NCI-H345 treated with DMSO at 0.1 percent for 48 hours (cell line): Measurements from ENCODE around the gene LLGL1.
"Not testable (repeated sequence)": the region's sequence is repeated elsewhere in the genome, so short reads cannot be mapped to it uniquely, and the experiment has no call there.

Experiments
- DNase-seq: peaks from one replicate; lab custom pipeline; 2025; ENCODE audit not compliant: unreplicated experiment; lab: John Stamatoyannopoulos, UW

Gene LLGL1

GRCh38 chr17:18194394-18194793, 31.0 kb upstream of the LLGL1 start:
- DNase-seq: no peak

DNA sequence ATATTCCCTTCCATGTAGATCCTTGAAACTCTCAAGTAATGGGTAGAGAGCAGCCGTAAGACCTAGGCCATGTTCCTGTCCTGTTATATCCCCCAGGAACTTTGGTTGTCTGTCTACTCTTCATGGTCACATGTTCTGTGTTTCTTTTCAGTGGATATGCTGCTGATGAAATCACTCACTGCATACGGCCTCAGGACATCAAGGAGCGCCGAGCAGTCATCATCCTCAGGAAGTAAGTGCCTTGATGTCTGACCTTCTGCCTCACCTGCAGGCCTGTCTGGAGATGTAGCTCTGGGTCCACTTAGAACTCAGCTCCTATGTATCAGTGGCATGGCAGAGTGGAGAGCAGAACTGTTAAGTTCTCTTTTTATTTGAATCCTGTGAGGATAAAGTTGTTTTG, 30.6 kb upstream of the LLGL1 start:
- DNase-seq: no peak

GRCh38 chr17:18195246-18195645, 30.2 kb upstream of the LLGL1 start:
- no peak for DNase-seq

GRCh38 chr17:18197535-18198194, 27.8 kb upstream of the LLGL1 start:
- DNase-seq: no peak

- DNase-seq: no peak
Observed at GRCh38 chr17:18198530-18198929, 26.9 kb upstream of the LLGL1 start.

GRCh38 chr17:18201108-18201507, 24.3 kb upstream of the LLGL1 start:
- no peak for DNase-seq

DNA sequence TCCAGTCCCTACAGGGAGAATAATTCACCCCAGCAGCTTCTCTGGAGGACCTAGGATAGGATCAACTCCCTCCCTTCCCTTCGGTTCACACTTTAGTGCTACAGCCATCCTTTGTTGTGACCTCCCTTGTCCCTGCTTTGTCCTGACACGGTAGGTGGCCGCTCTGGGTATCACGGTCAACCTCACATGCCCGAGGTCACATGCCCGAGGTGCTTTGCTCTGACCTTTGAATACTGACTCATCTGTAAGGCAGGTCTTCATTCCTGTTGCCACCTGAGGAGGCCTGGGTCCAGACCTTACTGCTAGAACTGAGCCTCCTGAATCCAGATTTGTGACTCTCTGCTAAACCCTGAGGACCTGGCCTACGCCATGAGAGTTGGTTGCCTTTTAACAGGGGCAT, 22.1 kb upstream of the LLGL1 start:
- DNase-seq: no peak

GRCh38 chr17:18205861-18206260, 19.6 kb upstream of the LLGL1 start:
- DNase-seq: no peak

GRCh38 chr17:18206962-18207361, 18.5 kb upstream of the LLGL1 start:
- no peak for DNase-seq

DNA sequence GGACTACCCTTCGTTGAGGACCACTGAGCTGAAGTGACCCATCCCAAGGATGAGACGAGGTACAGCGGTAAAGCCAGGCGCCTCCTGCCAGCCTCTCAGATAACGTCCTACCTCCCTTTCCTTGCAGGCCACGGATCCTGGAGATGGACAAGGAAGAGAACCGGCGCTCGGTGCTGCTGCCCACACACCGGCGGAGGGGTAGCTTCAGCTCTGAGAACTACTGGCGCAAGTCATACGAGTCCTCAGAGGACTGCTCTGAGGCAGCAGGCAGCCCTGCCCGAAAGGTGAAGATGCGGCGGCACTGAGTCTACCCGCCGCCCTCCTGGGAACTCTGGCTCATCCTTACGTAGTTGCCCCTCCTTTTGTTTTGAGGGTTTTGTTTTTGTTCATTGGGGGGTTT, 17.3 kb upstream of the LLGL1 start:
- no peak for DNase-seq

- no peak for DNase-seq
Observed at GRCh38 chr17:18213666-18214270, 11.7 kb upstream of the LLGL1 start.

GRCh38 chr17:18216906-18217305, 8.5 kb upstream of the LLGL1 start:
- not testable (repeated sequence) for DNase-seq

- DNase-seq: peak; percentile 0
Observed at GRCh38 chr17:18217412-18218015, 7.9 kb upstream of the LLGL1 start.

- no peak for DNase-seq
Observed at GRCh38 chr17:18218756-18219415, 6.5 kb upstream of the LLGL1 start.

GRCh38 chr17:18224053-18224386, 1.4 kb upstream of the LLGL1 start:
- DNase-seq: no peak

- DNase-seq: no peak
Observed at GRCh38 chr17:18224387-18225120, 881 bp upstream of the LLGL1 start.

- DNase-seq: no peak
Observed at GRCh38 chr17:18225642-18226283, 328 bp downstream of the LLGL1 start.

DNA sequence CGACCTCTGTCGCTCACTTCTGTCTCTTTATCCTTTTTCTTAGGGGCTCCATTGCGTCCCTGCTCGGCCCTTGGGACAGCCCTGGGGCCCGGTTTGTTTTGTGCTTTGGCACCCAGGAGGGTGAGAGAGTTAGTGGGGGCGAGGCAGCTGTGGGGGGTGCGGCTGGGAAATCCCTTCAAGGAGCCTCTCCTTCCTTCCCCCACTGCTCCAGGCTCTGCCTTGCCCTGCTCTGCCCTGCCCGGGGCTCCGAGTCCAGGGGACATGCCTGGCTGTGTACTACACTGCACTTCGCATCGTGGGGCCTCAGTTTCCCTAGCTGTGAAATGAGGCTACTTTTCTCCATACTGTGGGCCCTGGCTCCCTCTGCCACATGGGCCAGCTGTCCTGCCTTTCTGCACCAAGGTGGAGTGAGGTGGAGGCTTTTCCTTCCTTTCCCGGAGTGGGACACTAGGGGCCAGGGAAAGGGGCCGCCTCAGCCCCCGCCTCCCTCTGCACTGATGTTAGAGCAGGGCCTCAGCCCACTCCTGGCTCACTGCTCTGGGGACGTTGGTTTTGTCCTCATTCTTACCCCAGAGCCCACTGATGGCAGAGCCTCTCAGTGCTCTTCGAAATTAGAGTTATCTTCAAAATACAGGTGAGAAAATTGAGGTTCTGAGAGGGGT, 980 bp downstream of the LLGL1 start:
- no peak for DNase-seq

DNA sequence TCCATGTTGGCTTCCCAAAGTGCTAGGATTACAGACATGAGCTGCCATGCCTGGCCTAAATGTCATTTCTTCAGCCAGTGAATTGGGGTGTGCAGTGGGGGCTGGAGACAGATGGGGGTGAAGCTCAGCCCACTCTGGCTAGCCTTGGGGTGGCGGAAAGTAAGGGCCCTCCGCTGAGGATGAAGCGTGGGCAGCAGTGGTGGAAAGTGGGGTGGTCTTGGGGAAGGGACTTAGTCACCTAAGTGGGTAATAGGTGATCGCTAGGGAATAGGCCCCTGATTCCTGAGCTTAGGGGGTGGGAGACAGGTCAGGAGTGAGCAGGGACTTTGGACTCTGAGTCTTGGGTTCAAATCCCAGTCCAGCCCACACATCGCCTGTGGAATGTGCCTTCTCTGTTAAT, 2.2 kb downstream of the LLGL1 start:
- no peak for DNase-seq

DNA sequence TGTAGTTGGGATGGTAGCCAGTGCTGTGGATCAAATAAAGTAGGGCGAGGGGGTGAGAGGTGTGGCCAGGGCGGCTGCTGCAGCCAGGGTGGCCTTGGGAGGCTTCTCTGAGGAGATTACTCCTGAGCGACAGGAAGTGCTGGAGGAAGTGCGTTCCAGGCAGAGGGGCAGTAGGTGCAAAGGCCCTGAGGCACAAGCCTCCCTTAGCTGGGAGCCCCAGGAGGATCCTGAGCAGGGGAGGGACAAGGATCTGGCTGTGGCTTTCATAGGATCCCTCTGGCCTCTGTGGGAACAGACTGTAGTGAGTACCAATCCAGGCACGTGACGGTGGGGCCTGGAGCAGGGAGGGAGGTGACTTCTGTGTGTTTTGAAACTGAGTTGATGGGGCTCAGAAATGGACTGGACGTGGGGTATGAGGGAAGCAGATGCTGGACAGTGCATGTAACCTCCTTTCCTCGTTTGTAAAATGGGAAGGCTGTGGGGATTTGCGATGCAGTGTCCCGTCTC, 2.8 kb downstream of the LLGL1 start:
- DNase-seq: no peak
